ENCODE results near the gene KMT5C. TPM values are rescaled to one million over a fixed set of nuclear protein-coding genes. Genes with fewer than 3 reads are reported as not detected.
A peak's percentile ranks its signal among the peaks of the same experiment; 100 is the strongest.

KMT5C gene
- total RNA-seq, 1 donor from 2014 or later, result 12.0 TPM

- no peak for DNase-seq (ENCODE audit: low spot score)
These were observed 27.1 kb downstream of the KMT5C start for GRCh38 chr19:55366790-55367189.

- no peak for DNase-seq (ENCODE audit: low spot score)
These were observed 28.4 kb downstream of the KMT5C start for GRCh38 chr19:55368106-55368505.

GRCh38 chr19:55368701-55369563, 29.3 kb downstream of the KMT5C start:
- DNase-seq (ENCODE audit: low spot score), result no peak

DNA sequence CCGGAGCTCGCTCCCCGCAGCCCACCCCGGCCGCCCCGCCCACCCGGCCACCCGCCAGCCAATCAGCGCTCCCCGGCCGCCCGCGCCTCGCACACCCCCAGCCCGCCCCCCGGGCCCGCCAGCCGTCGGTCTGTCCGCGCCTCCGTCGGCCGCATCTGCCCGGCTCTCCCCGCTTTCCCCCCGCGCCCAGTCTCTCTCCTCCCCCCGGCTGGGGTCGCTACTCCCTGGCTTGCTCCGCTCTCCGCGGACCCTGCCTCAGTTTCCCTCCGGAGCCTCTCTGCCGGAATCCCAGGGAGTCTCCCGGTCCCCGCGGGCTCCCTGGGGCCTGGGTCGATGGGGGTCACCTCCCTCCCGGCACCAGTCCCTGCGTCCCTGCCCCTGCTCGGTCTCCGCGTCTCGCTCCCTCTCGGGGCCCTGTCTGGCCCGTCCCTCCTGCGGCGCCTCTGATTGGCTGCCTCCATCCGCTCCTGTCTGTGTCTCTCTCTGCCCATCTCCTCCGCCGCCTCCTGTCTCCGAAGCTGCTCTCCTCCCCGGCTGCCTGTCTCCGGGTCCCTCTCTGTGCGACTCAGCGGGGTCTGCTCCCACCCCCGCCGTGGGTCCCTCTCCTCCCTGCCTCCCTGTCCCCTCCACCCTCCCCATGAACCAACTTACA, 30.1 kb downstream of the KMT5C start:
- DNase-seq (ENCODE audit: low spot score), result no peak

DNA sequence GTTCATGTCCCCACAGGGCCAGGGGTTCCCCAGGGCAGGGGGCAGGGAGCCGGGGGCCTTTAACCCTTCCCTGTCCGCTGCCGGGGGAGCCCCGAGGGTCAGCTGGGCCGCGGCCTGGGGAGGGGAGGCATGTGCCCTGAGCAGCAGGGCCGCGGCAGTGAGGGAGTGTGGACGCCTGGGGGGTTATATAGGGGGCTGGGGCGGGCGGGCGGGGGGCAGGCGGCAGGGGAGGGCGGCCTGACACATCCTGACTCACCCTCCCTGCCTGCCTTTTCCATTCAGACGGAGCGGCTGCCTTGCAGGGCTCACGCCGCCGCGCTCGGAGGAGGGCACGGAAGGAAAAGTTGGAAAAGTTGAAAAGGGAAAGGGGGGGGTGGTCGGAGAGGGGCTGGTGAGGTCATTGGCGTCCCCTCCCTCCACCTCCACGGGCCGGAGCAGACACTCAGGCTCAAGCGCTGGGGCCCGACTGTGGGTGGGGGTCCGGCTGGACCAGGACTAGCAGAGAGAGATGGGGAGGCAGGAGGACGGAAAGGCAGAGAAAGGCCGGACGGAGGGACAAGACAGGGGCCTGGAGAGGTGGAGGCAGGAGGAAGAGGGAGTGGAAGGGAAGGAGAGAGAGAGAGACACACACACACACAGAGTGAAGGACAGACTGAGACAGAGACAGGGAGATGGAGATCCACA, 30.8 kb downstream of the KMT5C start, which contains the start of gene IL11:
TSS of gene IL11 (minus strand) at position 159 of the 684 bp plus-strand sequence. CDS start at position 6, 153 bp downstream.
- DNase-seq (ENCODE audit: low spot score), result no peak

GRCh38 chr19:55372316-55373081, 32.8 kb downstream of the KMT5C start:
- DNase-seq (ENCODE audit: low spot score), result no peak

DNA sequence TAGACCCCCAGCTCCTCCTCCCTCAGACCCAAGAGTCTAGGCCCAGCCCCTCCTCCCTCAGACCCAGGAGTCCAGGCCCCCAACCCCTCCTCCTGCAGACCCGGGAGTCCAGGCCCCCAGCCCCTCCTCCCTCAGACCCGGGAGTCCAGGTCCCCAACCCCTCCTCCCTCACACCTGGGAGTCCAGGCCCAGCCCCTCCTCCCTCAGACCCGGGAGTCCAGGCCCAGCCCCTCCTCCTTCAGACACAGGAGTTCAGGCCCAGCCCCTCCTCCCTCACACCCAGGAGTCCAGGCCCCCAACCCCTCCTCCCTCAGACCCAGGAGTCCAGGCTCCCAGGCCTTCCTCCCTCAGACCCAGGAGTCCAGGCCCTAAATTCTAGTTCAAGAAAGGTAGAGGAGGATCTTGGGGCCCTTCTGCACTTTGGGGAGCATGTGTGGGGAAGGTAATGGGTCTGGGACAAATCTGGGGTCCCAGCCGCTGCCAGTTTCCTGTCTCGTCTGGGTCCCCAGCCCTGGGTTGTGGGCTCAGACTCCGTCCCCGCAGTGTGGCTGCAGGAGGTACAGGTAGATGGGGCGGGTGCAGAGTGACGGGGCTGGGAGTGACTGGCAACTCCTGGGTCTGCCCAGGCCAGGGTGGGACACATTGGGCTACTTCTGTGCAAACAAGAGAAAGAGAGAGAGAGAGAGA, 33.8 kb downstream of the KMT5C start:
- no peak for DNase-seq (ENCODE audit: low spot score)

DNA sequence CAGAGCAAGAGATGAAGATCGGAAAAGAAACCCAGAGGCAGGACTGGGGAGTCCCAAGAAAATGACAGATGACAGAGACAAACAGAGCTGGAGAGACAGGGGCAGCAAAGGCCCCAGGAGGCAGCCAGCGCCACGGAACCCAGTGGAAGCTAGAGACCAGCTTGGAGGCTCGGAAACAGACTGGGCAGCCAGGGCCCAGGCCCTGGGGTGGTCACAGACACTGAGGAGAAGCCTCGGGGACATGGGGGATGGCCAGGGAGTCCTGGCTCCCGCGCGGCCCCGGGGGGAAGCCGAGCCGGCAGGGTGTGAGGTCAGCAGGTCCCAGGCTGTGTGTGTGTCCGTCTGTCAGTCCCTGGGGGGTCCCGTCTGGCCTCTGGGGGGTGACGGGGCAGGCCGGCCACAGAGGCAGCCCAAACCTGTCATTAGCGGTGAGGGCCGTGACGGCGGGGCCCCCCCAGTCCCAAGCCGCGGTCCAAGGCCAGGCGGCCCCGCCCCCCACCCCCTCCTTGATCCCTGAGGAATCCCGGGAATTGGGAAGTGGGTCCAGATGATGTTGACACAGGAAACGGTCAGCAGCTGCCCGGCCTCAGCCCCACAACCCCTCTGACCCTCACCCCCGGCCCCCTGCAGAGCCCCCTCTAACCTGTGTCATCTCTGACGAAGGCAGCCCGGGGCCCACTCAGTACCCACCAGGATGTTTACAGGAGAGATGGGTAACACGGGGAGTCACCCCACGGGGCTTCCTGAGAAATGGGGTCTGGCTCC, 34.5 kb downstream of the KMT5C start:
- no peak for DNase-seq (ENCODE audit: low spot score)

GRCh38 chr19:55376241-55376933, 36.7 kb downstream of the KMT5C start, which contains the start of gene TMEM190:
Gene TMEM190, plus strand, starts transcription at chr19:55376826. Its CDS starts 28 bp downstream, at chr19:55376854.
- DNase-seq (ENCODE audit: low spot score), result no peak

DNA sequence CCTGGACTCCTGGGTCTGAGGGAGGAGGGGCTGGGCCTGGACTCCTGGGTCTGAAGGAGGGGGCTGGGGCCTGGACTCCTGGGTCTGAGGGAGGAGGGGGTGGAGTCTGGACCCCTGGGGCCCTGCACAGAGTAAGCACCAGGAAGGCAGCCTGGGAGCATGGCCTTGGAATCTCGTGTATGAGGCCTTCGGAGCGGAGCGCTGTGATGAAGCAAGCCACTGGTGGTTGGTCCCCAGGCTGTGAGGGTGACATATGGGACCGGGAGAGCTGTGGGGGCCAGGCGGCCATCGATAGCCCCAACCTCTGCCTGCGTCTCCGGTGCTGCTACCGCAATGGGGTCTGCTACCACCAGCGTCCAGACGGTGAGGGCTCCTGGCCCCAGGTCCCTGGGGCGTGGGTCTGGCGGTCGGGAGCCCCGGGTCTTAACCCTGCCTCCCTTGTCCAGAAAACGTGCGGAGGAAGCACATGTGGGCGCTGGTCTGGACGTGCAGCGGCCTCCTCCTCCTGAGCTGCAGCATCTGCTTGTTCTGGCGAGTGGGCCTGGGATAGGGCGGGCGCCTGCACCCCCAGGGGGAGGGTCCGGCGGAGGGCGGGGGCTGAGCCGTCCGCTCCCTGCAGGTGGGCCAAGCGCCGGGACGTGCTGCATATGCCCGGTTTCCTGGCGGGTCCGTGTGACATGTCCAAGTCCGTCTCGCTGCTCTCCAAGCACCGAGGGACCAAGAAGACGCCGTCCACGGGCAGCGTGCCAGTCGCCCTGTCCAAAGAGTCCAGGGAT, 37.9 kb downstream of the KMT5C start:
- DNase-seq (ENCODE audit: low spot score), result no peak

DNA sequence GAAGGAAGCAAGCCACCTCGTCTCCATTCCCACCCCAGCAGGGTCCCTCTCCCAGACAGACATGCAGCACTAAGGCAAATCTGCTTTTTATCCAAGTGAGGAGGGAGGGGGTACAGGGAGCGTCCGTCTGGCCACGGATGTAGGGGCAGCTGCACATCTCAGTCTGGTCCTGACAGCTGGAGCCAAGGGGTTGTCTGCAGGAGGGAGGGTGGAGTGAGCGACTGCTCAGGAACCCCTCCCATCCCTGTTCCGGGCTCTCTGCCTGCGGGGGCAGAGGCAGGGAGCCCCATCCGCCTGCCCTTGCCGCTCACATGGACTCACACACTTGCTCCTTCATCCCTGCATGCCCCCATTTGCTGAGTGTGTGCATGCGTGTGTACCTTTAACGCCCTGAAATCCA, 39.5 kb downstream of the KMT5C start:
- DNase-seq (ENCODE audit: low spot score), result no peak

- DNase-seq (ENCODE audit: low spot score), result no peak
These were observed 42.3 kb downstream of the KMT5C start for GRCh38 chr19:55382013-55382412.

GRCh38 chr19:55382522-55383054, 42.9 kb downstream of the KMT5C start:
- no peak for DNase-seq (ENCODE audit: low spot score)

DNA sequence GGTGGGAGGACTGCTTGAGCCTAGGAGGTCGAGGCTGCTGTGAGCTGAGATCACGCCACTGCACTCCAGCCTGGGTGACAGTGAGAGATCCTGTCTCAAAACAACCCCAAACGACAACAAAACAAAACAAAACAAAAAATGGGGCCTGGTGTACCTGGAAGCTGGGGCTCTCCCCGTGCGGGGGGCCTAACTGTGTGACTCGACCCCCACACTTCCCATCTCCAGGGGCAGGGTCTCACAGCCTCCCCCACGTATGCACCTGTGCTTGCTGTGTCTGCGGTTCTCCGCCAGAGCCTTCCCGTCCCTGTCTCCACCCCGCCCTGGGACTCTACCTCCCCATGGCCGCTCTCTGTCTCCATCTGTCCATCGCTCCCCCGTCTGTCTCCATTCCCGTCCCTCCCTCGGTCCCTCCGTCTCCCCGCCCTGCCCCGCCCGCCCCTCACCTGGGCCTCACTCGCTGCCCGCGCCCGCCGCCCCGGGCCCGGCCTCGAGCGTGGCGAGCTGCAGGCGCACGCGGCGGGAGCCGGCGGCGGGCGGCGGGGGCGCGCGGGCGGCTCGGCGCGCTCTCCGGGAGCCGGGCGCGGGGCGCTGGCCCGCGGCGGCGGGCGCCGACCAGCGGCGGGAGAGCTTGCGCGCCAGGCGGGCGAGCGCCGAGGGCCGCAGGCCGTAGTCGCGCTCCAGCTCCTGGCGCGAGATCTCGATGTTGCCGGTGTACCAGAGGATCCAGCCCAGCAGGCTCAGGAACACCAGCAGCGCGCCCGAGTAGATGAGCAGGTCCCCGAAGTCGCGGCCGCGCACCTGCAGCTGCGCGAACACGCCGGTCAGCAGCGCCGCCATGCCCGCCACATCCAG, 43.8 kb downstream of the KMT5C start:
- peak; percentile 68 for DNase-seq (ENCODE audit: low spot score)

- peak; percentile 70 for DNase-seq (ENCODE audit: low spot score)
These were observed 44.6 kb downstream of the KMT5C start, which contains the start of gene TMEM238 for GRCh38 chr19:55384131-55384919. Gene TMEM238, minus strand, starts transcription at chr19:55384292. Its CDS starts 33 bp downstream, at chr19:55384259.

DNA sequence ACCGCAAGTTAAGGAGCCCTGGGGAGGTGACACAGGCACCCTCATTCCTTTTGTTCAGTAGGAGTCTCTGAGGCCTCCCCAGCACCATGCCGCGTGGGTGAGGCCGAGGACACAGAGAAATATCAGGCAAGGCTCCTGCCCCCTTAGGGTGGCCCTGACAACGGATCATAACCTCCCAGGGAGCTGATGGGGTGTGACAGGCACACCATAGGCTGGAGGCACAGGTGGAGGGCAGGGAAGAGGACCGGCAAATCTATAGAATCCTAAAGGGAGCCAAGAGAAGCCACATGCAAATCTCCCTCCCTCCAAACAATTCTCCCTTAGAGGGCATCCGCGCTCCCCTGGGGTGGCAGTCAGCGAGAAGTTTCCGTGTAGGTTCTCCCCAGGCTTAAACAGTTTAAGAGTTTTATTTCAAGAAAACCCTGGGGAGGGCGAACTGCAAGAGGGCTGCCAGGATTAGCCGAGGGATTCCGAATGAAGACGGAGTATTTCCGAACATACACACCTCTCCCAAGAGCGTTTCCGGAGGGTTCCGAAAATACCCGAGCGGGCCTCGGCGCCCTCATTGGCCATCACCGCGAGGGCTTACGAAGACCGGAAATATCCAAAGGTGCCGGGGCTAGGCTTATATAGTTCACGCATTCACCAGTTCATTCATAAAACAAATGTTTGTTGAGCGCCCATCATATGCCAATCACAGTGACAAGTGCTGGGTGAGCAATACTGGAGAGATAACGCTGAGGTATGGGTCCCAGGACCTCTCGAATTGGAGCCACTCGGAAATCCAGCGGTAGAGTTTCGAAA, 45.4 kb downstream of the KMT5C start:
- peak; percentile 98 for DNase-seq (ENCODE audit: low spot score)
